ENCODE measurements around the gene CATSPER4.

Gene CATSPER4

DNA sequence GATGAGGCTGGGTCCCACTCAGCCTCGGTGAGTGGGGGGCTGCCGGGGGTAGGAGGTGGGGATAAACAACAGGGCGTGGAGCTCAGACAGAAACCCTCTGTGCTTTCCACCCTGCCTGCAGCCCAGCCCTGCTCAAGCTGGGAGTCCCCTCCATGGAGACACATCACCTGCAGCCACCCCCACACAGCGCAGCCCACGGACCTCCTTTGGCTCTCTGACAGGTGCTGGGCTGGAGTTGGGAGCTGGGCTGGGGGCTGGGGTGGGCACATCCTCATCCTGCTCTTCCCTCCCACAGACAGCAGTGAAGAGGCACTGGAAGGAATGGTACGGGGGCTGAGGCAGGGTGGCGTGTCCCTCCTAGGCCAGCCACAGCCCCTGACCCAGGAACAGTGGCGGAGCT is 1.9 kb upstream of the CATSPER4 start:
- TF ChIP-seq, protein P1, sequence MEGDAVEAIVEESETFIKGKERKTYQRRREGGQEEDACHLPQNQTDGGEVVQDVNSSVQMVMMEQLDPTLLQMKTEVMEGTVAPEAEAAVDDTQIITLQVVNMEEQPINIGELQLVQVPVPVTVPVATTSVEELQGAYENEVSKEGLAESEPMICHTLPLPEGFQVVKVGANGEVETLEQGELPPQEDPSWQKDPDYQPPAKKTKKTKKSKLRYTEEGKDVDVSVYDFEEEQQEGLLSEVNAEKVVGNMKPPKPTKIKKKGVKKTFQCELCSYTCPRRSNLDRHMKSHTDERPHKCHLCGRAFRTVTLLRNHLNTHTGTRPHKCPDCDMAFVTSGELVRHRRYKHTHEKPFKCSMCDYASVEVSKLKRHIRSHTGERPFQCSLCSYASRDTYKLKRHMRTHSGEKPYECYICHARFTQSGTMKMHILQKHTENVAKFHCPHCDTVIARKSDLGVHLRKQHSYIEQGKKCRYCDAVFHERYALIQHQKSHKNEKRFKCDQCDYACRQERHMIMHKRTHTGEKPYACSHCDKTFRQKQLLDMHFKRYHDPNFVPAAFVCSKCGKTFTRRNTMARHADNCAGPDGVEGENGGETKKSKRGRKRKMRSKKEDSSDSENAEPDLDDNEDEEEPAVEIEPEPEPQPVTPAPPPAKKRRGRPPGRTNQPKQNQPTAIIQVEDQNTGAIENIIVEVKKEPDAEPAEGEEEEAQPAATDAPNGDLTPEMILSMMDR (IDR thresholded peaks at IDR 0.05; ENCODE audit: low read depth, low read length) = no peak
- no peak for DNase-seq (ENCODE audit: extremely low read depth, low read depth)

DNA sequence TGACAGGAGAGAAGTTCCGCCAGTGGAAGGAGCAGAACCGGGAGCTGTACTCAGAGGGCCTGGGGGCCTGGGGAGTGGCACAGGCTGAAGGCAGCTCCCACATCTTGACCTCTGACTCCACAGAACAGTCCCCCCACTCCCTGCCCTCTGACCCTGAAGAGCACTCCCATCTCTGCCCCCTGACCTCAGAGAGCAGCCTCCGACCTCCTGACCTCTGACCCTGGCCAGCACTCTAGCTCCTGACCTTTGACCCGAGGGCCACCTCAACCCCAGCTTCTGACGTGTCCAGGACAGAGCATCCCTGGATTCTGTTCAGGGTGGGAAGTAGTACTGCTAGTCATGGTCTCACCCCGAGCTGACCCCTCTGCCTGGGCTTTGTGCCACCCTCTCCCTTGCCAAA is 1.1 kb upstream of the CATSPER4 start:
- DNase-seq (ENCODE audit: extremely low read depth, low read depth) = no peak
- TF ChIP-seq, protein P1 (IDR thresholded peaks at IDR 0.05; ENCODE audit: low read depth, low read length) = no peak

GRCh38 chr1:26189751-26190275 is 589 bp upstream of the CATSPER4 start:
- DNase-seq (ENCODE audit: extremely low read depth, low read depth) = no peak
- TF ChIP-seq, protein P1 (IDR thresholded peaks at IDR 0.05; ENCODE audit: low read depth, low read length) = no peak

GRCh38 chr1:26191739-26192138 is 1.3 kb downstream of the CATSPER4 start:
- no peak for DNase-seq (ENCODE audit: extremely low read depth, low read depth)
- TF ChIP-seq, protein P1 (IDR thresholded peaks at IDR 0.05; ENCODE audit: low read depth, low read length) = no peak

DNA sequence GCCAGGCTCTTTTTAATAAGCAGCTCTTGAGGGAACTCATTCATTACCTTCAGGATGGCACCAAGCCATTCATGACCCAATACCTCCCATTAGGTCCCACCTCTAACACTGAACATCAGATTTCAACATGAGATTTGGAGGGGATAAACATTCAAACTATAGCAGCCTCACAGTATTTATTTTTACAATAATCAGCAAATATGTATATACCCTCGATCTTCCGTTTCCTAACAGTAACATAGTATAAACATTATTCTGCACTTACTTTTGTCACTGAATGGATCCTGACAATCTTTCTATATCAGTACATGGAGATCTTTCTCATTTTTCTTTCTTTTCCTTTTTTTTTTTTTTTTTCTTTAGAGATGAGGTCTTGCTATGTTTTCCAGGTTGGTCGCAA is 5.4 kb downstream of the CATSPER4 start:
- TF ChIP-seq, protein P1 (IDR thresholded peaks at IDR 0.05; ENCODE audit: low read depth, low read length) = no peak
- no peak for DNase-seq (ENCODE audit: extremely low read depth, low read depth)

DNA sequence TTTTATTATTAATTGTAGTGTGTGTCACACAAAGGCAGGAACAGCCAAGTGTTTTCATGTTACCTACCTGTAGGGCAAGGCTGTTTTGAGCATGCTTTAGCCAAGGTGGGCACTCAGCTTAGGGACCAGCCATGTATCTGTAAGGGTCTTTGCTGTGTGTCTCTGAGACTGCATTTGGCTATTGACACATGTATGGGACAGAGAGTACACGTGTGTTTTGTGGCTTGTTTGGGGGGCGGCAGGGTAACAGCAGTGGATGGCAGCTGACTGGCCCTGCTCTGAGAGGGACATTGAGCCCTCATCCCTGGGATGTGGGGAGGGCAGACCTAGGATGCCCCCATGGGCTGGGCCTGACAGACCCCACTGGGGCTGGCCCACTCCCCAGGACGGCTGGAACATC is 6.9 kb downstream of the CATSPER4 start:
- DNase-seq (ENCODE audit: extremely low read depth, low read depth) = no peak
- TF ChIP-seq, protein P1 (IDR thresholded peaks at IDR 0.05; ENCODE audit: low read depth, low read length) = no peak

DNA sequence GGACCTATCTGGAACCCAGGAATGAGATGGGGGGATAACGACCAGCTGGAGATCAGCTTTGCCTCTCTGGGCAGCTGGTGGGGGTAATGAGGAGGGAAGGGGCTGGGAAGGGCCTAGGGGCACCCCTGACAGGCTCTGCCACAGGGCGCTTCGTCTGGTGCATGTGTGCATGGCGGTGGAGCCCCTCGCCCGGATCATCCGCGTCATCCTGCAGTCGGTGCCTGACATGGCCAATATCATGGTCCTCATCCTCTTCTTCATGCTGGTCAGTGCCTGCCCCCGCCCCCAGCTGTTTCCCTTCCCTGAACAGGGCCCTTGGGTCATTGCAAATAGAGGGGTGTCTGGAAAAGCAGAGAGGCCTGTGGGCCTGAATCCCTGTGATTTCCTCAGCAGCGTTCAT is 7.4 kb downstream of the CATSPER4 start:
- no peak for DNase-seq (ENCODE audit: extremely low read depth, low read depth)
- TF ChIP-seq, protein P1 (IDR thresholded peaks at IDR 0.05; ENCODE audit: low read depth, low read length) = no peak

Data from AG09319 (cell line).